HepG2 (cell line): Measurements from ENCODE around the gene EIF1. TPM values are rescaled to one million over a fixed set of nuclear protein-coding genes. Genes with fewer than 3 reads are reported as not detected.

Experiments used
- CCDC6 ChIP-seq: sonication (generic); formaldehyde crosslinking; IDR thresholded peaks from 2 replicates; pipeline ENCODE4 v1.8.1; 2022; ENCODE audit warnings: mild to moderate bottlenecking, missing genetic modification reagents, moderate library complexity
- KAT8 ChIP-seq: IDR thresholded peaks from 2 replicates; pipeline ENCODE4 v1.6.1; 2016; ENCODE audit warnings: missing genetic modification reagents, missing compliant biosample characterization
- KLF16 ChIP-seq, 2 experiments: sonication (generic) in 1 of 2; formaldehyde crosslinking in 1 of 2; IDR thresholded peaks; 2 replicates each; pipeline versions ENCODE4 v1.6.1 to v1.8.0; 2016 to 2023; ENCODE audit warnings: missing genetic modification reagents in 2 of 2, missing compliant biosample characterization in 1 of 2
- MEIS1 ChIP-seq: sonication (generic); formaldehyde crosslinking; IDR thresholded peaks from 2 replicates; pipeline ENCODE4 v1.9.0; 2021; ENCODE audit warnings: mild to moderate bottlenecking, missing genetic modification reagents, moderate library complexity, borderline replicate concordance
- MZF1 ChIP-seq: sonication (generic); formaldehyde crosslinking; IDR thresholded peaks from 2 replicates; pipeline ENCODE4 v1.8.1; 2023; ENCODE audit warnings: mild to moderate bottlenecking, missing genetic modification reagents, borderline replicate concordance
- PAWR ChIP-seq: sonication (generic); formaldehyde crosslinking; IDR thresholded peaks from 2 replicates; pipeline ENCODE4 v1.4.0; 2020; ENCODE audit warnings: missing genetic modification reagents, mild to moderate bottlenecking, borderline replicate concordance
- SCMH1 ChIP-seq: sonication (generic); formaldehyde crosslinking; IDR thresholded peaks from 2 replicates; pipeline ENCODE4 v1.9.0; 2021; ENCODE audit warnings: missing genetic modification reagents, mild to moderate bottlenecking, borderline replicate concordance
- SRY ChIP-seq: sonication (generic); formaldehyde crosslinking; IDR thresholded peaks from 2 replicates; pipeline ENCODE4 v1.8.0; 2022; ENCODE audit warnings: mild to moderate bottlenecking, missing genetic modification reagents
- ZNF496 ChIP-seq: sonication (generic); formaldehyde crosslinking; IDR thresholded peaks from 2 replicates; pipeline ENCODE4 v1.8.1; 2023; ENCODE audit warnings: mild to moderate bottlenecking, moderate library complexity, missing genetic modification reagents; ENCODE audit not compliant: insufficient replicate concordance
- ZNF530 ChIP-seq: sonication (generic); formaldehyde crosslinking; IDR thresholded peaks from 2 replicates; pipeline ENCODE4 v1.5.0; 2020; ENCODE audit warnings: low read depth, mild to moderate bottlenecking, missing genetic modification reagents
- ZNF557 ChIP-seq: sonication (generic); formaldehyde crosslinking; IDR thresholded peaks from 2 replicates; pipeline ENCODE4 v1.4.0; 2020; ENCODE audit warnings: missing genetic modification reagents
- ZNF720 ChIP-seq: sonication (generic); formaldehyde crosslinking; IDR thresholded peaks from 2 replicates; pipeline ENCODE4 v1.4.0; 2020; ENCODE audit warnings: missing genetic modification reagents
- ZNF724P ChIP-seq: sonication (generic); formaldehyde crosslinking; IDR thresholded peaks from 2 replicates; pipeline ENCODE4 v1.8.0; 2022; ENCODE audit warnings: missing genetic modification reagents, borderline replicate concordance
- ZNF83 ChIP-seq: sonication (generic); formaldehyde crosslinking; IDR thresholded peaks from 2 replicates; pipeline ENCODE4 v1.4.0; 2020; ENCODE audit warnings: missing genetic modification reagents, mild to moderate bottlenecking, borderline replicate concordance
- polyA plus RNA-seq, 8 experiments: library from polyadenylated mRNA; depleted of rRNA in 3 of 8; stranded (reverse) in 7 of 8; unstranded in 1 of 8; fragments of >200 nt; fragmentation: Illumina TruSeq in 4 of 8; extraction: Trizol in 4 of 8; gene quantifications; 2 replicates each; pipeline versions ENCODE4 v1.2.1 to v1.2.3, GENCODE V29; 2011 to 2016; ENCODE audit warnings: low read depth in 4 of 8, missing spikeins in 1 of 8, mixed read lengths in 1 of 8; ENCODE audit not compliant: insufficient read depth in 1 of 8
- total RNA-seq, 5 experiments: library from RNA; depleted of rRNA; stranded (reverse); fragments of >200 nt; fragmentation: Illumina TruSeq; extraction: Trizol; gene quantifications; 2 replicates each; pipeline ENCODE4 v1.2.3, GENCODE V29; 2016; ENCODE audit warnings: low read depth in 1 of 5
- TF ChIP-seq, protein P1 (sequence below): fragments of 450-650 bp; IDR thresholded peaks from 2 replicates; pipeline ENCODE4 v1.6.1; 2016
- TF ChIP-seq, protein P2 (sequence below): sonication (generic); formaldehyde crosslinking; IDR thresholded peaks from 2 replicates; pipeline ENCODE4 v1.4.0; 2020; ENCODE audit warnings: mild to moderate bottlenecking, low read depth, missing genetic modification reagents
- TF ChIP-seq, protein P3 (sequence below): fragments of 450-650 bp; IDR thresholded peaks from 2 replicates; pipeline ENCODE4 v1.6.1; 2017; ENCODE audit warnings: mild to moderate bottlenecking
- TF ChIP-seq, protein P4 (sequence below): sonication (generic); formaldehyde crosslinking; IDR thresholded peaks from 2 replicates; pipeline ENCODE4 v1.8.1; 2023; ENCODE audit warnings: mild to moderate bottlenecking, missing genetic modification reagents
- TF ChIP-seq, protein P5 (sequence below): sonication (generic); formaldehyde crosslinking; IDR thresholded peaks from 2 replicates; pipeline ENCODE4 v1.5.1; 2020; ENCODE audit warnings: mild to moderate bottlenecking, missing genetic modification reagents, borderline replicate concordance

EIF1 gene
- total and polyA plus RNA-seq, 2 of the 13 experiments (the other 11 are each of a cell fraction or from before 2014, with no cell fraction given) = 147 to 517 TPM

DNA sequence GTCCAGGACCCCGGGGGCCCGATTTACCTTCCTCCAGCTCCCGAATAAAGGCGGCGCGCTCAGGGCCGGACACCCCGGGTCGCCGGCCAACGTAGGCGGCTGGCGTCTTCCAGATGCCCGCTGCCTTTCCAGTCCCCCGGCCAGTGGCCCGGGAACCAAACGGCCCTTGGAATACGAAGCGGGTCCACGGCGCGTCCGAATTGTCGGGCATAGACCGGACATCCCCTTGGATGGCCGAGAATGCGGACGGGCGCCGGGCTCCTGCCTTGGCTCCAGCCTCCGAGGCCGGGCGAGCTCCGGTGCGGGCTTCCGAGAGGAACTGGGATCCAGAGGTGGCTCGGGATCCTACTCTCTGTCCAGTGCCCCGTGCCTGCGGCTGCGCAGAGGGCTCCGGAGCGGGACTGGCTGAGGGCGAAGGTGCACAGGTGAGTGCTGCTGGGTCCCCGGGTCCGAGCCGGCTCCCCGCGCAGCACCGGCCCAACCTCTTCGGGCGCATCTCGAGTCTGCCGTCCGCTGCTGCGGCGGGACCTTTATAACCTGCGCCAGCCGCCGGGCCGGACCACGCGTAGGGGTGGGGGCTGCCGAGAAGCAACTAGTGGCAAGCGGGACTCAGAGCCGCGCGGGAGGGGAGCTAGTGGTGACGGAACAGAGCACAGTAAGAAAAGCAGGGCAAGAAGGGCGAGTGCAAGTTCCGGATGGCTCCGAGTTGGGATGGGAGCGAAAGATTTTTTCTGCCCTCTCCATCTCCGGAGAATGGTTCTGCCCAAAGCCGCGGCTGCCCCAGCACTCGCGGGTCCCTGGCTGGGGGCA lies 45.7 kb downstream of the EIF1 start, which contains the start of gene HAP1 (continued):
- TF ChIP-seq, protein P1, sequence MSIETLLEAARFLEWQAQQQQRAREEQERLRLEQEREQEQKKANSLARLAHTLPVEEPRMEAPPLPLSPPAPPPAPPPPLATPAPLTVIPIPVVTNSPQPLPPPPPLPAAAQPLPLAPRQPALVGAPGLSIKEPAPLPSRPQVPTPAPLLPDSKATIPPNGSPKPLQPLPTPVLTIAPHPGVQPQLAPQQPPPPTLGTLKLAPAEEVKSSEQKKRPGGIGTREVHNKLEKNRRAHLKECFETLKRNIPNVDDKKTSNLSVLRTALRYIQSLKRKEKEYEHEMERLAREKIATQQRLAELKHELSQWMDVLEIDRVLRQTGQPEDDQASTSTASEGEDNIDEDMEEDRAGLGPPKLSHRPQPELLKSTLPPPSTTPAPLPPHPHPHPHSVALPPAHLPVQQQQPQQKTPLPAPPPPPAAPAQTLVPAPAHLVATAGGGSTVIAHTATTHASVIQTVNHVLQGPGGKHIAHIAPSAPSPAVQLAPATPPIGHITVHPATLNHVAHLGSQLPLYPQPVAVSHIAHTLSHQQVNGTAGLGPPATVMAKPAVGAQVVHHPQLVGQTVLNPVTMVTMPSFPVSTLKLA = no peak
- TF ChIP-seq, protein P2, sequence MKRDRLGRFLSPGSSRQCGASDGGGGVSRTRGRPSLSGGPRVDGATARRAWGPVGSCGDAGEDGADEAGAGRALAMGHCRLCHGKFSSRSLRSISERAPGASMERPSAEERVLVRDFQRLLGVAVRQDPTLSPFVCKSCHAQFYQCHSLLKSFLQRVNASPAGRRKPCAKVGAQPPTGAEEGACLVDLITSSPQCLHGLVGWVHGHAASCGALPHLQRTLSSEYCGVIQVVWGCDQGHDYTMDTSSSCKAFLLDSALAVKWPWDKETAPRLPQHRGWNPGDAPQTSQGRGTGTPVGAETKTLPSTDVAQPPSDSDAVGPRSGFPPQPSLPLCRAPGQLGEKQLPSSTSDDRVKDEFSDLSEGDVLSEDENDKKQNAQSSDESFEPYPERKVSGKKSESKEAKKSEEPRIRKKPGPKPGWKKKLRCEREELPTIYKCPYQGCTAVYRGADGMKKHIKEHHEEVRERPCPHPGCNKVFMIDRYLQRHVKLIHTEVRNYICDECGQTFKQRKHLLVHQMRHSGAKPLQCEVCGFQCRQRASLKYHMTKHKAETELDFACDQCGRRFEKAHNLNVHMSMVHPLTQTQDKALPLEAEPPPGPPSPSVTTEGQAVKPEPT = no peak
- TF ChIP-seq PAWR (no peak), SRY (CRISPR knock-in tag) (no peak), SCMH1 (CRISPR knock-in tag) (no peak), MEIS1 (0 out of 2 replicates have a peak, but pooled peaks have one; percentile 35), MZF1 (CRISPR knock-in tag) (no peak), ZNF724P (CRISPR knock-in tag) (peak; percentile 74; the same call in 1 of the 2 replicates), ZNF496 (no peak), ZNF720 (CRISPR knock-in tag) (no peak), KLF16 (CRISPR knock-in tag; IDR thresholded peaks at IDR 0.05) (peak in 1 of 2 experiments; percentile 48; a peak in 1 of 4 replicates), ZNF557 (CRISPR knock-in tag) (no peak), ZNF530 (CRISPR knock-in tag) (no peak), ZNF83 (CRISPR knock-in tag) (no peak), CCDC6 (CRISPR knock-in tag) (no peak), KAT8 (CRISPR knock-in tag) (peak; percentile 47; the same call in 1 of the 2 replicates)
- TF ChIP-seq, protein P3, sequence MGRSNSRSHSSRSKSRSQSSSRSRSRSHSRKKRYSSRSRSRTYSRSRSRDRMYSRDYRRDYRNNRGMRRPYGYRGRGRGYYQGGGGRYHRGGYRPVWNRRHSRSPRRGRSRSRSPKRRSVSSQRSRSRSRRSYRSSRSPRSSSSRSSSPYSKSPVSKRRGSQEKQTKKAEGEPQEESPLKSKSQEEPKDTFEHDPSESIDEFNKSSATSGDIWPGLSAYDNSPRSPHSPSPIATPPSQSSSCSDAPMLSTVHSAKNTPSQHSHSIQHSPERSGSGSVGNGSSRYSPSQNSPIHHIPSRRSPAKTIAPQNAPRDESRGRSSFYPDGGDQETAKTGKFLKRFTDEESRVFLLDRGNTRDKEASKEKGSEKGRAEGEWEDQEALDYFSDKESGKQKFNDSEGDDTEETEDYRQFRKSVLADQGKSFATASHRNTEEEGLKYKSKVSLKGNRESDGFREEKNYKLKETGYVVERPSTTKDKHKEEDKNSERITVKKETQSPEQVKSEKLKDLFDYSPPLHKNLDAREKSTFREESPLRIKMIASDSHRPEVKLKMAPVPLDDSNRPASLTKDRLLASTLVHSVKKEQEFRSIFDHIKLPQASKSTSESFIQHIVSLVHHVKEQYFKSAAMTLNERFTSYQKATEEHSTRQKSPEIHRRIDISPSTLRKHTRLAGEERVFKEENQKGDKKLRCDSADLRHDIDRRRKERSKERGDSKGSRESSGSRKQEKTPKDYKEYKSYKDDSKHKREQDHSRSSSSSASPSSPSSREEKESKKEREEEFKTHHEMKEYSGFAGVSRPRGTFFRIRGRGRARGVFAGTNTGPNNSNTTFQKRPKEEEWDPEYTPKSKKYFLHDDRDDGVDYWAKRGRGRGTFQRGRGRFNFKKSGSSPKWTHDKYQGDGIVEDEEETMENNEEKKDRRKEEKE = no peak
- TF ChIP-seq, protein P4, sequence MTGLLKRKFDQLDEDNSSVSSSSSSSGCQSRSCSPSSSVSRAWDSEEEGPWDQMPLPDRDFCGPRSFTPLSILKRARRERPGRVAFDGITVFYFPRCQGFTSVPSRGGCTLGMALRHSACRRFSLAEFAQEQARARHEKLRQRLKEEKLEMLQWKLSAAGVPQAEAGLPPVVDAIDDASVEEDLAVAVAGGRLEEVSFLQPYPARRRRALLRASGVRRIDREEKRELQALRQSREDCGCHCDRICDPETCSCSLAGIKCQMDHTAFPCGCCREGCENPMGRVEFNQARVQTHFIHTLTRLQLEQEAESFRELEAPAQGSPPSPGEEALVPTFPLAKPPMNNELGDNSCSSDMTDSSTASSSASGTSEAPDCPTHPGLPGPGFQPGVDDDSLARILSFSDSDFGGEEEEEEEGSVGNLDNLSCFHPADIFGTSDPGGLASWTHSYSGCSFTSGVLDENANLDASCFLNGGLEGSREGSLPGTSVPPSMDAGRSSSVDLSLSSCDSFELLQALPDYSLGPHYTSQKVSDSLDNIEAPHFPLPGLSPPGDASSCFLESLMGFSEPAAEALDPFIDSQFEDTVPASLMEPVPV (CRISPR knock-in tag) = peak; percentile 23; the same call in 1 of the 2 replicates
- TF ChIP-seq, protein P5, sequence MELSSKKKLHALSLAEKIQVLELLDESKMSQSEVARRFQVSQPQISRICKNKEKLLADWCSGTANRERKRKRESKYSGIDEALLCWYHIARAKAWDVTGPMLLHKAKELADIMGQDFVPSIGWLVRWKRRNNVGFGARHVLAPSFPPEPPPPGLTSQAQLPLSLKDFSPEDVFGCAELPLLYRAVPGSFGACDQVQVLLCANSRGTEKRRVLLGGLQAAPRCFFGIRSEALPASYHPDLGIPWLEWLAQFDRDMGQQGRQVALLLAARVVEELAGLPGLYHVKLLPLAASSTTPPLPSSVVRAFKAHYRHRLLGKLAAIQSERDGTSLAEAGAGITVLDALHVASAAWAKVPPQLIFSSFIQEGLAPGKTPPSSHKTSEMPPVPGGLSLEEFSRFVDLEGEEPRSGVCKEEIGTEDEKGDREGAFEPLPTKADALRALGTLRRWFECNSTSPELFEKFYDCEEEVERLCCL (CRISPR knock-in tag) = no peak
